ENCODE data around the gene ALAS1. TPM values are rescaled to one million over a fixed set of nuclear protein-coding genes. Genes with fewer than 3 reads are reported as not detected.

The ALAS1 gene
- total RNA-seq, 4 donors from 2014 or later, result 31.1 to 50.5 (median 38.9) TPM

GRCh38 chr3:52222319-52223221 is 24.6 kb downstream of the ALAS1 start:
- Histone ChIP-seq H3K27ac (replicated peaks in 1 of 4) (no peak overlapping the region), H3K4me1 (peaks cover 20 to 49% (median 46%) of the 10 kb centered on the region in 4 donors), H3K36me3 (peaks cover 0 to 7% (median 2%) of the 10 kb centered on the region in 4 donors), H3K9me3 (no peaks in the 10 kb centered on the region), H3K27me3 (no peaks in the 10 kb centered on the region), H3K4me3 (no peak overlapping the region)
- WGBS, result 95% methylated on average over 24 of the region's 41 CpGs
- DNase-seq (ENCODE audit: extremely low spot score), result no peak
- TF ChIP-seq EP300 (IDR thresholded peaks at IDR 0.05) (no peak), POLR2AphosphoS5 (IDR thresholded peaks at IDR 0.05) (no peak), CTCF (IDR thresholded peaks at IDR 0.05) (no peak), POLR2A (IDR thresholded peaks at IDR 0.05; ENCODE audit: low read depth) (no peak)
- intact Hi-C loops (cut with DNase I), result no loop called here

GRCh38 chr3:52223449-52224408 is 25.8 kb downstream of the ALAS1 start:
- TF ChIP-seq CTCF (IDR thresholded peaks at IDR 0.05), result no peak
- TF ChIP-seq EP300 (IDR thresholded peaks at IDR 0.05), result no peak
- no peak for TF ChIP-seq POLR2A (IDR thresholded peaks at IDR 0.05; ENCODE audit: low read depth)
- H3K4me3 ChIP-seq, result no peak overlapping the region
- peaks cover 20 to 38% (median 34%) of the 10 kb centered on the region in 4 donors for H3K4me1 ChIP-seq
- H3K27ac ChIP-seq (replicated peaks in 1 of 4), result no peak overlapping the region
- 96% methylated on average over 26 of the region's 32 CpGs for WGBS
- H3K9me3 ChIP-seq, result no peaks in the 10 kb centered on the region
- no peak for DNase-seq (ENCODE audit: extremely low spot score)
- no peaks in the 10 kb centered on the region for H3K27me3 ChIP-seq
- intact Hi-C loops (cut with DNase I), result no loop called here
- H3K36me3 ChIP-seq, result peaks cover 2 to 18% (median 13%) of the 10 kb centered on the region in 4 donors

- no peak for DNase-seq (ENCODE audit: extremely low spot score)
- H3K9me3 ChIP-seq, result no peaks in the 10 kb centered on the region
- H3K27me3 ChIP-seq, result no peaks in the 10 kb centered on the region
- TF ChIP-seq POLR2AphosphoS5 (IDR thresholded peaks at IDR 0.05), result no peak
- no peak for TF ChIP-seq CTCF (IDR thresholded peaks at IDR 0.05)
- no peak for TF ChIP-seq EP300 (IDR thresholded peaks at IDR 0.05)
- TF ChIP-seq POLR2A (IDR thresholded peaks at IDR 0.05; ENCODE audit: low read depth), result no peak
- H3K27ac ChIP-seq (replicated peaks in 1 of 4), result no peak within 1 kb of the TSS
- H3K4me3 ChIP-seq, result no peak within 1 kb of the TSS
- H3K36me3 ChIP-seq, result peaks cover 21 to 37% (median 32%) of the 10 kb centered on the region in 4 donors
- 77% methylated on average over 6 of the region's 9 CpGs for WGBS
- H3K4me1 ChIP-seq, result peaks cover 7 to 19% (median 17%) of the 10 kb centered on the region in 4 donors
- intact Hi-C loops (cut with DNase I), result no loop called here
These were observed 27.7 kb downstream of the ALAS1 start, which contains the start of gene TLR9 for GRCh38 chr3:52225452-52226228. TSS of gene TLR9 (minus strand) at chr3:52225645. CDS start at chr3:52225529, 116 bp downstream.

GRCh38 chr3:52226229-52226817 is 28.4 kb downstream of the ALAS1 start:
- intact Hi-C loops (cut with DNase I), result no loop called here
- no peak for TF ChIP-seq POLR2AphosphoS5 (IDR thresholded peaks at IDR 0.05)
- no peak for TF ChIP-seq POLR2A (IDR thresholded peaks at IDR 0.05; ENCODE audit: low read depth)
- TF ChIP-seq EP300 (IDR thresholded peaks at IDR 0.05), result no peak
- TF ChIP-seq CTCF (IDR thresholded peaks at IDR 0.05), result no peak
- H3K4me3 ChIP-seq, result no peak overlapping the region
- DNase-seq (ENCODE audit: extremely low spot score), result no peak
- WGBS, result 100% methylated on average over 5 of the region's 5 CpGs
- H3K36me3 ChIP-seq, result peaks cover 28 to 44% (median 39%) of the 10 kb centered on the region in 4 donors
- H3K27ac ChIP-seq (replicated peaks in 1 of 4), result no peak overlapping the region
- peaks cover 4 to 14% (median 11%) of the 10 kb centered on the region in 4 donors for H3K4me1 ChIP-seq
- H3K27me3 ChIP-seq, result no peaks in the 10 kb centered on the region
- H3K9me3 ChIP-seq, result no peaks in the 10 kb centered on the region

All from esophagus muscularis mucosa (tissue), 4 donors.